Gastrocnemius medialis (tissue), 4 donors: Measurements from ENCODE around the gene CIB4.

Experiments
- CTCF ChIP-seq, 5 experiments: fragments of 450-650 bp in 3 of 5; fragments of 200-600 bp in 2 of 5; sonication (generic) in 2 of 5; IDR thresholded peaks in 4 of 5; conservative IDR thresholded peaks in 1 of 5; 1 replicate in 4 of 5; 2 replicates in 1 of 5; pipeline ENCODE4 v1.5.1; 2016 to 2019; ENCODE audit warnings: antibody characterized with exemption in 5 of 5, mild to moderate bottlenecking in 3 of 5, moderate library complexity in 3 of 5
- POLR2A ChIP-seq, 2 donors: fragments of 450-650 bp; IDR thresholded peaks; one replicate each; pipeline ENCODE4 v1.6.1; 2017; ENCODE audit warnings: antibody characterized with exemption in 2 of 2, mild to moderate bottlenecking in 2 of 2, moderate library complexity in 2 of 2

- no peak for TF ChIP-seq CTCF (IDR thresholded peaks at IDR 0.05 in 4 of 5, conservative IDR thresholded peaks at IDR 0.05 in 1 of 5)
- no peak for TF ChIP-seq POLR2A (IDR thresholded peaks at IDR 0.05)
Measured at GRCh38 chr2:26640331-26640745, 828 bp downstream of the CIB4 start.
